Adrenal gland (tissue), 5 donors: ENCODE measurements around the gene PARP12.

Source experiments
- CTCF ChIP-seq, 6 experiments: fragments of 450-650 bp in 4 of 6; fragments of 200-600 bp in 2 of 6; sonication (generic) in 1 of 6; IDR thresholded peaks; 1 replicate in 5 of 6; 2 replicates in 1 of 6; pipeline versions ENCODE4 v1.5.1 to v1.8.0; 2016 to 2021; ENCODE audit warnings: antibody characterized with exemption in 6 of 6, mild to moderate bottlenecking in 2 of 6, moderate library complexity in 1 of 6
- POLR2A ChIP-seq, 2 donors: fragments of 450-650 bp; IDR thresholded peaks; one replicate each; pipeline ENCODE4 v1.6.1; 2017; ENCODE audit warnings: antibody characterized with exemption in 2 of 2, mild to moderate bottlenecking in 2 of 2, moderate library complexity in 1 of 2
- donor health status: DM: no; HTN: no; CAD: no.

- TF ChIP-seq POLR2A (IDR thresholded peaks at IDR 0.05) (no peak), CTCF (IDR thresholded peaks at IDR 0.05) (no peak)
Observed at GRCh38 chr7:139993592-139993991, 69.2 kb downstream of the PARP12 start.
